HT1080 (cell line): ENCODE measurements around the gene ACBD4. TPM values are rescaled to one million over a fixed set of nuclear protein-coding genes. Genes with fewer than 3 reads are reported as not detected.
A peak's percentile ranks its signal among the peaks of the same experiment; 100 is the strongest.
"Not testable (repeated sequence)": the region's sequence is repeated elsewhere in the genome, so short reads cannot be mapped to it uniquely, and the experiment has no call there.

Source experiments
- DNase-seq: peaks from one replicate; pipeline ENCODE4 v3.0.0-alpha.2; 2015; ENCODE audit warnings: low read depth
- total RNA-seq: library from RNA; depleted of rRNA; stranded (reverse); fragments of >200 nt; shearing (Covaris generic); gene quantifications from 2 replicates; pipeline ENCODE4 v1.2.3, GENCODE V29; 2014

ACBD4 gene
- total RNA-seq, 1 experiment from 2014 or later, result 3.5 TPM

DNA sequence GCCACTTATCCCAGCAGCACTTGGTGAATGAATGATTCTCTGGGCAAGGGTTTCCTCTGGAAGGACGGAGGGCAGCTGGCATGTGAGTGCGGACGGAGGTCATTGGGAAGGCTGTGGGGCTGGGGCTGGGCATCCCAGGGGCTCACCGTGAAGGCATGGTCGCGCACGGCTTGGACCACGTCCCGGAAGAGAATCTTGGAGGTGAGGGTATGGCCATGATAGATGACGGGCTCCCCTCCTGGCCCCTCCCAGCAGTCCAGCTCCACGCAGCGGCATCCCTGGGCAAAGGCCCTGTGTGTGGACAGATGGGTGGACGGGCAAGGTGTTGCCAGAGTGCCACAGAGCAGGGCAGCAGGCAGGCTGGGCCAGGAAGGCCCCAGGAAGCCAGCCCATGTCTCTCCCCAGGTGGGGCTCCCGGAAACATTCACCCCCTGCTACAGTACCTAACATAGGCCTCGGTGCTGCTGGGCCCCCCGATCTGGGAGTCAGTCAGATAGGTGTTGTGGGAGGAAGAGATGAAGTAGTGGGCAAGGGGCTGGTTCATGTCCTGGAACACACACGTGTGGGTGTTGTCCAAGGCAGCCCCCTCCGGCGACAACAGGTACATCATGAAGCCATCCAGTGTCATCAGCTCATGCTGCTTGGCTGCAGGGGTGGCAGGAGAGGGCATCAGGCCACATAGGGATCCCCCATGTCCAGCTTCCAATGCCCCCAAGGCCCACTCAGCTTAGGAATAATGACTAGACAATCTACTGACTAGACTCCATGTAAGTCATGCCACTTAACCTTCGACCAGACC, 17.4 kb upstream of the ACBD4 start:
- no peak for DNase-seq

- DNase-seq, result no peak
Observed at GRCh38 chr17:45118691-45119090, 16.8 kb upstream of the ACBD4 start.

GRCh38 chr17:45119964-45120363, 15.5 kb upstream of the ACBD4 start:
- DNase-seq, result no peak

DNA sequence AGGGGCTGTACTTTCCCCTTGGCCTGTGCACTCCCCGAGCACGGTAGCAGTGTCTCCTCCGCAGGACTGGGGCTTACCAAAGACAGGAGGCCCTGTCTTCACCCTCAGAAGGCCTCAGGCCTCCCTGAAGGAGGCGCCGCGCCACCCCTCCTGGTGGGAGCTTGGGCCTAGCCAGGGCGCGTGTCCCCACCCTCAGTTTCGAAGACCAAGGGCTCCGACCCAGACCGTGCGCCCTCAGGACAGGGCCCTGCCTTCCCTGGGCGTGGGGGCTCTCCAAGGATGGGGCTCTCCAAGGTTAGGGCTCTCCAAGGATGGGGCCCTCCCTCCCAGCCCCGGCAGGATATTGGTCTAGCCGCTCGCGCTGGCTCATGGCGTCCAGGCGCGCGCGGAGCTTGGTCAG, 14.9 kb upstream of the ACBD4 start:
- DNase-seq, result no peak

DNA sequence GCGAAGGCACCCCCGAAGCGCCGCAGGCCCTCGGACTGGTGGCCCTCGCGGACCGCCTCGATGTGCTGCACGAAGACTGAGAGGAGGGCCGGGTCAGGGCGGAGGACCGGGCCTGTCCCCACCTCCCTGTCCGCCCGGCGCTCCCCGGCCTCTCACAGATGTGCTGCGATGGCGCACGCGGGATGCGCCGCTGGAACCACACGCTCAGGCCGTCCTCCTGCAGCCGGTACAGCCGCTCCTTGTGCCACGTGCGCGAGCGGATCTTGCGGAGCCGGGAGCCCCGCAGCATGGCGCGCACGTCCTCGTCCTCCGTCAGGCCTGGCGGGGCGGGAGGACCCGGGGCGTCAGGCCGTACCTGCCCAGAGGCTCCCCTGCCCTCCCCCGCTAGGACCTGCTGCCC, 14.4 kb upstream of the ACBD4 start:
- no peak for DNase-seq

DNA sequence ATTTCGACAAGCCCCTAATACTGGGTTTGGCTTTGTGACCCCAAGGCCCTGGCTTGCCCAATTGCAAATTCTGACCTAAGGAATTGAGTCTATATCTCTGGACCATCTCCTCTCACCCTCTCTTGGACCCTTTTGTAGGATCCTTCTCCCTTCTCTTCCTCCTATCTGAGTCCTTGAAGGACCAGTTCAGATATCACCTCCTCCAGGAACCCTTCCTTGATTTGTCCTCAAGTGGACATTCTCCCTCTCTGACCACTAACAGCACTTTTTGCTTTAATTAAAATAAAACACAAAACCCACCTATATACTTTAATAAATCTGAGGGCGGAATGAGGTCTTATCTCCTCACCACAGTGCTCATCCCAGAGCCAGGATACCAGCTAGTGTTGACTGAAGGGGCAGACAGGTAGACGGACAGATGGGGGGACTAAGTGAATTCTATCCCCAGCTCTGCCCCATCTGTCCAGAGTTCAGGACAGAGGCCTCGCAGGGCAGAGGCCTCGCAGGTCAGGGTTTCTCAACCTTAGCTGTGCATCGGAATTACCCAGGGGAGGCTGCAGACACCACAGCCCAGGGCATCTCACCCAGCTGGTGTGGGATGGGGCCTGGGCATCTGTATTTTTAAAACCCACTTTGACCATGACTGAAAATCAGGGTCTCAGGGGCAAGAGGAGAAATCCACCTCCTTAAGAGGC, 12.3 kb upstream of the ACBD4 start:
- DNase-seq, result no peak

DNA sequence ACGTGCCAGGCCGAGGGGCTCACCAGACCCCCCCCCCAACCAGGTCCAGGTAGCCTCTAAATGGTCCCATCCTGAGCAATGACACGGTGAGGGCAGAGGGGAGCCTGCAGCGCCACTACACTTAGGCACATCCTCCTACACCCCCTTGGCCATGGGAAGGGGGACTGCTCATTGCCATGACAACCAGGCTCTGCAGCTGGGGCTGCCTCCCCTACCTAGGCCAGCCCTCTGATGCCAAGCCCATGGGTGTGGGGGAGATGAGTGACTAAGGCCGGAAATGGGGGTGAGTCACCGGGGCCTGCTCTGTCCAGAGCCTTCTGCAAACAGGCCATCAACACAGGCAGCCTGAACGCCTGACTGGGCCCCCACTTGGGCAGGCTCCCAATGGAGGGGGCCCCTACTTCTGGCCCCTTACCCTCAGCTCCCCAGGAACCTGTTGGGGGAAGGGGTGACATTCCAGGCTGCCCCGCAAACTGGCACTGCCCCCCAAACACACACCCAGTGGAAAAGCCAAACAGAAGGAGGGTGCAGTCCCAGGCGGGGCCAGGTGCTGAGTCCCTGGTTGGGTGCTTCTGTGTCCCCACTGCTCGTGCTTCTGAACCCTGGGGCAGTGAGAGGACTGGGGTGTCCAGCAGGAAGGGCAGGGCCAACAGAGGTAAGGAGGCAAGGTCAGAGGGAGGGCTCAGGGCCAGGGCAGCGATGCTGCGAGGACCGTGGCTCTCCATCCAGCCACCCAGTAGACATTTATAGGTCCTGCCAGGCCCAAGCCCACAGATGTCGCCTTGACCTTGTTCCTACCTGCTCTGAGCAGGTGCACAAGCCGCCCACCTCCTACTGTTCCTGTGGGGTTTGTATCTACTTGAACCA, 11.3 kb upstream of the ACBD4 start:
- peak; percentile 99 for DNase-seq

GRCh38 chr17:45124797-45125122, 10.7 kb upstream of the ACBD4 start:
- DNase-seq, result not testable (repeated sequence)

- no peak for DNase-seq
Observed at GRCh38 chr17:45125509-45125908, 10.0 kb upstream of the ACBD4 start.

GRCh38 chr17:45127207-45127547, 8.3 kb upstream of the ACBD4 start:
- no peak for DNase-seq

- DNase-seq, result peak; percentile 48
Observed at GRCh38 chr17:45127548-45128300, 7.8 kb upstream of the ACBD4 start.

DNA sequence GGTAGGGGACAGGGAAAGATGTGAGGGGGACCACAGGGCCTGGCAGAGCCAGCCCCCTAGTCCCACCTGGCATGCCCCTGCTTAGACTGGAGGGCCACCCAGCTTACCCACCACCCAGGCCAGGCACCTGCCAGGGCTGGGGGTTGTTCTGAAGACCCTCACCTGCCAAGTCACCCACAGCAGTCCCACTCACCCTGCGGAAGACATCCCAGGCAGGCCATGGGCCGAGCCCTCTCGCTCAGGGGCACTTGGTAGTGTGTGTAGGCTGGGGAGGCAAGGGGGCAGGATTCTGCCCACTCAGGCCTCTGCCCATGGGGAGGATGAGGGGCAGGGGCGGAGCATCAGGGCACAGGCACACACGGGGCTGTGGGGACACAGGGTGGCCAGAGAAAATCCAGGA, 7.2 kb upstream of the ACBD4 start:
- DNase-seq, result no peak

DNA sequence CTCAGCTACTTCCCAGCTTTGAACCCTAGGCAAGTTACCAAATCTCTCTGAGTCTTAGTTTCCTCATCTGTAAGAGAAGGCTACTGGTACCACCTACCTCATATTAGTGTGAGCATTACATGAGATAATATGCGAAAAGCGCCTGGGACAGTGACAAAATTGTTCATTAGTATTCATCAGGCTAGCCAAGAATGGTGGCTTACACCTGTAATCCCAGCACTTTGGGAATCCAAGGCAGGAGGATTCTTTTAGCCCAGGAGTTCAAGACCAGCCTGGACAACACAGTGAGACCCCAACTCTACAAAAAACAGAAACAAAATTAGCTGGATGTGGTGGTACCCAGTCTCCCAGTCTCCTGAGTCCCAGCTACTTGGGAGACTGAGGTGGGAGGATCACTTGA, 6.5 kb upstream of the ACBD4 start:
- DNase-seq, result no peak

GRCh38 chr17:45129426-45129939, 6.0 kb upstream of the ACBD4 start:
- DNase-seq, result no peak

GRCh38 chr17:45129940-45130680, 5.4 kb upstream of the ACBD4 start:
- DNase-seq, result no peak

GRCh38 chr17:45130681-45131615, 4.5 kb upstream of the ACBD4 start:
- no peak for DNase-seq

- DNase-seq, result no peak
Observed at GRCh38 chr17:45131616-45132319, 3.7 kb upstream of the ACBD4 start.

- DNase-seq, result no peak
Observed at GRCh38 chr17:45132320-45132571, 3.2 kb upstream of the ACBD4 start, which contains the start of gene PLCD3. TSS of gene PLCD3 (minus strand) at chr17:45132515. CDS start at chr17:45132410, 105 bp downstream.
